ENCODE results near the gene CCDC6.
A peak's percentile ranks its signal among the peaks of the same experiment; 100 is the strongest.
"Not testable (repeated sequence)": the region's sequence is repeated elsewhere in the genome, so short reads cannot be mapped to it uniquely, and the experiment has no call there.

The CCDC6 gene

DNA sequence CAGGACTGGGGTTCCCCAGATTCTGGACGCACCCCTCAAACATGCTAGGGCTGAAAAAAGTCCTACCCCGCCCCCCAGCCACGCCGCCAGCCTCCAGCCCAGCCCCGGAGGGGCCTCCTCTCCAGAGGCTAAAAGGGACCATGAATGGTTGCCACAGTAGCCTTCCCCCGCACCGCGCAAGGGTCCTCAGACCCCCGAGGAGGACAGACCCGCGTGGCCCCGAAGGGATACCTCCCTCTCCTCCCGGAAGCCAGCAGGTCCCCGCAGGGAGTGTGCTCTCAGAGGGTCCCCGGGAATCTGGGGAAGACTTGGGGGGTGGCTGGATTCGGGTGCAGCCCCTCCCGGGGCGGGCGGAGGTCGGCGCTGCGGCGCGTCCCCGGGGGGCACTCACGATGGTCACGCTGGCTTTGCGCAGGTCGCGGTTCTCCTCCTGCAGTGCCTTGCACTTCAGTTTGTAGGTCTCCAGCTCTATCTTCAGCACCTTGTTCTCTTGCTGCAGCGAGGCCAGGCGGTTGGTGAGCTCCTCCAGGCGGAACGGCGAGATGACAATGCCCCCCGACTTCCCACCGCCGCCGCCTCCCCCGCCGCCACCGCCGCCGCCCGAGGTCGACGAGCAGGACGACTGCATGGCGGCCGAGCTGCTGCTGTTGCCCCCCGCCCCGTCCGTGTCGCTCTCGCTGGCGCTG is 482 bp downstream of the CCDC6 start:
- no peak for DNase-seq (ENCODE audit: low spot score)

DNA sequence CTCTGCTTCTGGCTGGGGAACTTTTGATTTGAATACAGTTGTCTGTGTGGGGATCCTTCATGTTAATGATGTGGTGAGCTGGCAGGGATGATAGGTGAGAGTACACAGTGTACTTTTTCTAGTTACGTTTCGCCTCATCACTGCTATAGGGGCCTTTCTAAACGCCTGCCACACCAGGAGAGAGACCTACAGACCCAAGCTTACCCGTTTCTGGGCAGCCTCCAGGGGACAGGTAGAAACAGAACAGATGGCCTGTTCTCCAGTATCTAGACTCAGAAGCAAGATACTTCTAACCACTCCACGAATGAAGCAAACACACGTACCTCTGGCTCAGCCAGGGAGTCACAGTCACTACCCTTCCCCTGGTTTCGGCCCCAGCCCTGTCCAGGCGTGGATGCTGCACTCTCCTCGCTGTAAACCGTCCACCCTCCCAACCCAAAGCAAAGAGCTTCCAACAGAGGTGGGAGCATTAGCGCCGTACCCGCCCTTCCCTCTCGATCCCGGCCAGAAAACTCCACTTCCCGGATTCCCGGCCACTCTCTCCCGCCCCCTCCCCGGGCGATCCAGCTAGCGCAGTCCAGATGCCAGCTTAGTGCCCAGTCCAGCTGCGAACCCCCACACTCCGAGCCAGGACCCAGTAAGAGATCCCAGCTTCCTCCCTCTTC is 1.2 kb downstream of the CCDC6 start:
- peak; percentile 29 for DNase-seq (ENCODE audit: low spot score)

DNA sequence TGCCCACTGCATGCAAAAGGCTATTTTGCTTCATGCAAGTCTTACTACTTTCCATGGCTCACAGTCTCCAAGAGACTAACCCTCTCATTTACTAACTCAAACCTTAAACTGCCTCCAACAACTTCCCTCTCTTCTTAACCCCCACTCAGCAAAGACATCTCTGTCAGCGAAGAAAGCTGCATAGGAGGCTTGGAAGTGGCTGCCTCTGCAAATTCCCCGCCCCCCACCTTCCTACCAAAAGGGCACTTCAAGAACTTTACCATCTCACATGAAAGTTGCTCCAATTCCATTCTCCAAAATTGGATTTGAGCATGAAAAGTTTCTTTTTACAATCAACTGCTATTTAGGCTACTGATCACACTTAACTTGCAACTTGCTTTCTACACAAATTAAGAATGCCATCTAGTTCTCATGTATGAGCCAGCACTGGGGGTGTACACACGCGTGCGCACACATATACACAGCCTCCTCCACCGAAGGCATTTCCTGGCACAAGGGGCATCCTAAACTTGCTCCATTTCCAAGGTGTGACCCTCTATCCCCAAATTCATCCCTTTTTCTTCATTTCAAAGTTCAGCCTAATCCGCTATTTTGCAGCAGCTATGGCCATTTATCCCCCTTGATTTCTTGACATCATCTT is 1.8 kb downstream of the CCDC6 start:
- no peak for DNase-seq (ENCODE audit: low spot score)

GRCh38 chr10:59903871-59904270 is 2.5 kb downstream of the CCDC6 start:
- no peak for DNase-seq (ENCODE audit: low spot score)

DNA sequence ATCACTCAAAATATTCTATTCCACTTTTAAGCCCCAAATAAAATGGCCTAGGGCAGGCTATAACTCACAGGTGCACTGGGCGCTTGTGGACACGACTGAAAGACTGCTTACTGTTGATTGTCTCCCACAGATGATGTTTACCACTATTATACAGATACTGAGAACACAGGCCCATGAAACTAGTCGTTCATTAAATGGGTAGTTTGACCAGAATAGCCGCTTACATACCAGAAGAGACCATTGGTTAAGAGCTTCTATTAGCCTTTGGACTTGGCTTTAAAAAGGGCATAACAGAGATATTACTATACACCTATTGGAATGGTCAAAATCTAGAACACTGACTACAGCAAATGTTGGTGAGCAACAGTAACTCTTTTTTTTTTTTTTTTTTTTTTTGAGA is 4.3 kb downstream of the CCDC6 start:
- no peak for DNase-seq (ENCODE audit: low spot score)

- DNase-seq (ENCODE audit: low spot score): no peak
Observed at GRCh38 chr10:59901470-59901869, 4.9 kb downstream of the CCDC6 start.

GRCh38 chr10:59900048-59900727 is 6.2 kb downstream of the CCDC6 start:
- peak; percentile 25 for DNase-seq (ENCODE audit: low spot score)

GRCh38 chr10:59898125-59898835 is 8.1 kb downstream of the CCDC6 start:
- no peak for DNase-seq (ENCODE audit: low spot score)

GRCh38 chr10:59896191-59896590 is 10.2 kb downstream of the CCDC6 start:
- no peak for DNase-seq (ENCODE audit: low spot score)

DNA sequence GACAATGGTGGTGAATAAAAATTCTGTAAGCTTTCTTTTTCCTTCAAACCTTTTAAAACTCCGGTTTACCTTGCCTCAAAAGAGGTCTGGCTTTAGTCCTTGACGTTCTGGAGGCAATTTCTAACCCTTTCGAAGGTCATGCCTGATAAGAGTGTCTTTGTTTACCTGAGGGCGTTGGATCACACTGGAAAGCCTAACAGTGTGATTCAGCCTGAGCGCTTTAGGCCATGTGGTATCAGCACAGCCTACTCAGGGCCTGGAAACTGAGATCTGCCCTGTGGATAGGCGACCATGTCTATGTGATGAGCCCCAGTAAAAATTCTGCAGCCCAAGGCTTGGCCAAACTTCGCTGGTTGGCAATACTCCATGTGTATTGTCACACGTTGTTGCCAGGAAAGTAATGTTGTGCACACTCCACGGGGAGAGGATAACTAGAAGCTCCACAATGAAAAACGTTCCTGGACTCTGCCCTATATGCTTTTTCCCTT is 10.7 kb downstream of the CCDC6 start:
- DNase-seq (ENCODE audit: low spot score): no peak

DNA sequence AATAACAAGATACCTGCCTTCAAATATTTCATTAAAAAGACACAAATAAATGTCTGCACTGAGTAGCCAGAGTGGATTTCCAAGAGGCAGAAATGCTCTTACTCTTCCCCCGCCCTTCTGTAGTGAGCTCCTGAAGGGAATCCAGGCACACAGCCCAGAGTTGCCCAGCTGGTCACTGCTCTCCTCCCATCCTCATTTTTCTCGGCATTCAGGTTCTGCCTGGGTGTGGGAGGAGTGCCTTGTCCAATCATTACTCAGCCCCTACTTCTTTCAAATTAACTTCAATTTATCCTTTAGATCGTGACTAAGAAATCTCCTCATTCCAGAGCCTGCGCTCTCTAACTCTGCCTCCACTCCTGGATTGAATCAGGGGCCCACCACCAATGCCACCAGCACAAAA is 12.2 kb downstream of the CCDC6 start:
- peak; percentile 63 for DNase-seq (ENCODE audit: low spot score)

GRCh38 chr10:59892697-59893096 is 13.7 kb downstream of the CCDC6 start:
- DNase-seq (ENCODE audit: low spot score): no peak

- DNase-seq (ENCODE audit: low spot score): no peak
Observed at GRCh38 chr10:59891936-59892335, 14.4 kb downstream of the CCDC6 start.

- DNase-seq (ENCODE audit: low spot score): no peak
Observed at GRCh38 chr10:59891349-59891748, 15.0 kb downstream of the CCDC6 start.

DNA sequence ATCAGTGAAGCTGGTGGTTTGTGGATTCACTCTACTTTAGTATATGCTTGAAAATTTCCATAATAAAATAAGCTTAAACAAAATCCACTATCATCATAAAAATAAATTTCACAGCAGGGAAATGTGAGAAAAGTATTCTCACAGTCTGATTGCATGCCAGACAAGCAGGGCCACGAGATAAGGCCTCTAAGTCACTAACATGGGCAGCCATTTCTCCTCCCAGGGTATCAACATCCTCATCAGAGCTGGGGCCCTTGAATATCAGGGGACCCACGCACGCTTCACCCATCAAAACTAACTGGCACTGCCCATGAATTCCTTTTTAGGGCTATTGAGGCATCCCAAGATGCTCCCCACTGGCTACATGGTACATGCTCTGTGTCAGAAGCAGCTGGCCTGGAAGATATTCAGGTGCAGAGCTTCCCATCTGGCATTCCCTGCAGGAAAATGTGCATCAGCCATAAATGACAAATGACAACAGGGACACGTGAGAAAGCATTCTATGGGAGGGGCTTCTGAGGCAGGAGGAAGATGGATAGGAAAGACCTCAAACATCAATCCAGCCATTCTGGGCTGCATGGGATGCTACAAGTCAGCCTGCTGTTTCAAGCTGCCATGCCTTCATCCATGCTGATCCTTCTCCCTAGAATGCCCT is 17.4 kb downstream of the CCDC6 start:
- DNase-seq (ENCODE audit: low spot score): no peak

DNA sequence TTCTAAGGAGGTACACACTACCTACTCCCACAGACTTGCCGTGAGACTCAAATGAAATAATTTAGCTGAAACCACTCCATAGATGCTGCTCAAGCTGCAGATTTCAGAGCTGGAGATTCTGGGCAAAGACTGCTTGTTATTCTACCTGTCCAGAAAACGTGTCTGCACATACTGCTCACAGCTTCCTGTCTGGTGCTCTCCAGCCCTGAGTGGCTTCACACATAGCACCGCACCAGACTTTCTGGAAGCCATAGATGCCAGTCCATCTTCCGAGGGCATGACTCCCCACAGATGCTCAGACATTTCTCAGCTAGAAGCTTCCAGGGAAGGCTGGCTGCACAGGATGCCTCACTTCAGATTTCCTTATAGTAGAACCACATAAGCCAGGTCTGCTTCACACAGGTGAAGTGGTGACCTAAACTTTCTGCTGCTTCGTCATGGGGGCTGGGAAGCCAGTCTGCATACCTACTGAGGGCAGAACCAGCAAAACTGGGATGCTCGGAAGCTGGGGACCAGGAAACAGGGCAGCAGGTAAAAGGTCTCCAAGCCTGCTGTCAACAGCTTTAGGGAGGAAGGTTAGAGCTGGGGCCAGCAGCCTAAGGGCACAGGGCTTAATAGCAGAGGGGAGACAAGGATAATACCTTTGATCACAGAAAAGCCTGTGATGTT is 18.2 kb downstream of the CCDC6 start:
- no peak for DNase-seq (ENCODE audit: low spot score)

GRCh38 chr10:59887006-59887405 is 19.4 kb downstream of the CCDC6 start:
- DNase-seq (ENCODE audit: low spot score): no peak

DNA sequence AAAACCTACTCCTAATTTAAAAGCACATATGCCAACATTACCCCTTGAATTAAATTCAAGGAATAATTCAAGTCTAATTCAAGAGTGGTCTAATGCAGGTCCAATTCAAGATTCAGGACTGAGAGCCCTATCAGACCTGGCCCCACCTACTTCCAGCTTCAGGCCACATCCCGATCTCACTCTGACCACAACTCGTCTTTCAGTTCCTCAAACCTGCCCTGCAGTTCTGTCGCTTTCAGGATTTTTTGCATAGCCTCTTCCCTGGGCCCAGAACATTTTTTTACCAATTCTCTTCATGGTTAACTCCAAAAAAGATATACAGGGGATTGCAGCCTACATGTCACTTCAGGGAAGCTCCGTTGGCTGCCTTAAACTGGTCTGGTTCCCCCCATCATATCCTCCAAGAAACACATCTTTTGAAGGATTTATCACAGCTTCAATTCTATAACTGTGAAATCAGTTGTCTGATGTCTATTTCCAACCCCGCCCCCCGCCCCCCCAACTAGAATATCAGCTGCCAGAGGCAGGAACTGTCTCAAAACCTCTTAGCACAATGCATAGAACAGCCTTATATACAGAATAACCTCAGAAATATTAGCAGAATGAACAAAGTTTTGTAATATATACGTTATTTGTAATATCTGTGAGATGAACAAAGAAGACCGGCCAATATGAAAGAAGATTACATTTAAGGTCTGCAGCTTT is 20.8 kb downstream of the CCDC6 start:
- no peak for DNase-seq (ENCODE audit: low spot score)

DNA sequence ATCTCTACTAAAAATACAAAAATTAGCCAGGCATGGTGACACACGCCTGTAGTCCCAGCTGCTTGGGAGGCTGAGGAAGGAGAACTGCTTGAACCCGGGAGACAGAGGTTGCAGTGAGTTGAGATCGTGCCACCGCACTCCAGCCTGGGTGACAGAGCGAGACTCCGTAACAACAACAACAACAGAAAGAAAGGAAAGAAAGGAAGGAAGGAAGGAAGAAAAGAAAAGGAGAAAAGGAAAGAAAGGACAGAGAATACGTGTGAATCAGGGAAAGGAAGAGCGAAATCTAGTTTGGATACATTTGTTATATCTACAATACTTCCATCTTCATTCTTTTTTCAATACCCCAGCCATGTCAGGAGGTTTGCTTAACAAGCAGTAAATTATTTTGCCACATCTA is 21.5 kb downstream of the CCDC6 start:
- DNase-seq (ENCODE audit: low spot score): not testable (repeated sequence)

- no peak for DNase-seq (ENCODE audit: low spot score)
Observed at GRCh38 chr10:59881640-59882039, 24.7 kb downstream of the CCDC6 start.

Data from kidney tubule cell (primary cell).